NCI-H2107 (cell line): Measurements from ENCODE around the gene AFAP1.

Experiments used
- DNase-seq: peaks from one replicate; lab custom pipeline; 2025; lab: John Stamatoyannopoulos, UW

The AFAP1 gene

DNA sequence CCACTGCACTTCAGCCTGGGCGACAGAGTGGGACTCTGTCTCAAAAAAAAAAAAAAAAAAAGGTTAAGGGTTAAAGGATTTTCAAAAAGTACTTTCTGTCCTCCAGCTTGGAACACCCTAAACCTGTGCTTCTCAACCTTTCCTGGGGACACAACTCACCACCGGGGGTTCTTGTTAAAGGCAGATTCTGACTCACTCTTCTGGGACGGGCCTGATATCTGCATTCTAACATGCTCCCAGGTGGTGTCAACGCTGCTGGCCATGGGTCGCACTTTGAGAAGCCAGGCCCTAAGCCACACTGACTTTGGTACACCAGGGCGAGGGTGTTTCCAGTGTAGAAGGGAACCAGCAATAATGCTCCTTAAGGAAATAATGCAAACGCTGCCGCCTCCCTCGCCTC, 46.1 kb downstream of the AFAP1 start:
- DNase-seq: no peak

DNA sequence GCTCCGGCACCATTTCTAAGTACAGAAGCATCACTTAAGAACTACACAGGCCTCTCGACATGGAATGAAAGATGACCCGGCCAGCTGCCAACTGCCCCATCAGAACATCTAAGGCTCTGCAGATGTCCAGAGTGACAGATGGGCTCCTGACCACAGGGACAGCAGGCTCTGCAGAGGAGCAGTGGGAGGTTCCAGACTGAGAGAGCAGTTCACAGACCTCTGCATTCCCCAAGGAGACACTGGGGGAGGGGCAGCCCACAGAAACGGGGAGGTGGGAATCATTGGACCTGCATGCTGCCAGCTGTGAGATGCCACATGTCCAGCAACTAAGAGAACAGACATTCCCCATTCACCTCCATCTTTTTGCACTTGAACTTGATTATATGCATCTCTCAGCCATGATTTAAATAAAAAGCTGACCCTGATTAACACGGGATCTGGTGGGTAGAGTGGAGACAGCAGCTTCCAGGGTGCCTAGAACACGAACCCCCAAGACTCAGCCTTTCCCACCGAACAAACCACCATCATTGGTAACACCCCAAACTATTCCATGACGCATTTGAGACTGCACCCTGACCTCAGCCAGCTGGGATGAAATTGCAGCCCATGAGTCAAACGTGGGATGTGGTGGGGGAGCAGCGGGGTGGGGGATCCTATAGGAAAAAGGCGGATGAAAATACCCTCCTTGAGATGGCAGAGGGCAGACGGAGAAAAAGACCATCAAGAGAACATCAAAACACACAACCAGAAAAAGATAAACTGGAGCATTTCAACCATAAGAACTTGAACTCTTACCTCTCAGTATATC, 47.2 kb downstream of the AFAP1 start:
- DNase-seq: no peak

DNA sequence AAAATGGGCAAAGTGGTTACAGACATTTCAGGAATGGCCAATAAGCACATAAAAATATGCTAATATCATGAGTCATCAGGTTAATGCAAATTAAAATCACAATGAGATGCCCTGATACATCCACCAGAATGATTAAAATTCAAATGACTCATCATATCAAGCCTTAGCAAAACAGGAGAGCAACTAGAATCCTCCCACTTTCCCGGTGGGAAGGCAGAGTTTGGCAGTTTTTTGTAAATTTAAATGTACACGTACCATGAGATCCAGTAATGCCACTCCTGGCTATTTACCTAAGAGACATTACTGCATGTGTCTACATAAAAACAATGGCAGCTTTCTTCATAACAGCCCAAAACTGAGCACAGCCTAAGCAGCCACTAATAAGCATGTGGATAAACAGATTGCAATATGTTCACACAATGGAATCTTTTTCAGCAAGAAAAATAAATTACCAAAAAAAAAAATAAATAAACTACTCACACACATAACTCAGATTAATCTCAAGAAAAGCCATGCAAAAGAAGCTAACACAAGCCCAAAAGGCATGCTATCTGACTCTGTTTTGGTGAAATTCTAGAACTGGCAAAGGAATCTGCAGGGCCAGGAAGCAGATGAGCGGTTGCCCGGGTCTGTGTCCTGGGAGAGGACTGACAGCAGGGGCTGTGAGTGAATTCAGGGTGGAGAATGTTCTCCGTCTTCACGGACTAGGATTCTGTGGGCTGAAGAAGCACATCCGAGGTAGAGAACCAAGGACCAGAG, 48.8 kb downstream of the AFAP1 start:
- DNase-seq: no peak

DNA sequence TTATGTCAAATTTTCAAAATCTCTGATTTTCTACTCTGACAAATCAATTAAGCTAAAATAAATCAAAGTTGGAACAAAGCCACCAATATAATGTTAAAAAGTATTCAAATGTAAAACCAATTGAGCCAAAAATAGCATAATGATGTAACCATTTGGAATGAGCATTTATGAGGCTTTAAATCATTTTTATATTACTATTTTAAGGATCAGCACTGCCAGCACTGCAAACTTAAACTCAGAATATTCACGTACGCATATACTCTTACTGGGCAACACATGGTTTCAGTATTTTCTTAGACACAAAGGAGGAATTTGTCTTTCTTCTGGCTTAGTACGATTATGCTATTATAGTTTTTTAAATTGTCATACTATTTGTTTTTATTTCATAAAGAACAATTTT, 52.2 kb downstream of the AFAP1 start:
- DNase-seq: no peak

DNA sequence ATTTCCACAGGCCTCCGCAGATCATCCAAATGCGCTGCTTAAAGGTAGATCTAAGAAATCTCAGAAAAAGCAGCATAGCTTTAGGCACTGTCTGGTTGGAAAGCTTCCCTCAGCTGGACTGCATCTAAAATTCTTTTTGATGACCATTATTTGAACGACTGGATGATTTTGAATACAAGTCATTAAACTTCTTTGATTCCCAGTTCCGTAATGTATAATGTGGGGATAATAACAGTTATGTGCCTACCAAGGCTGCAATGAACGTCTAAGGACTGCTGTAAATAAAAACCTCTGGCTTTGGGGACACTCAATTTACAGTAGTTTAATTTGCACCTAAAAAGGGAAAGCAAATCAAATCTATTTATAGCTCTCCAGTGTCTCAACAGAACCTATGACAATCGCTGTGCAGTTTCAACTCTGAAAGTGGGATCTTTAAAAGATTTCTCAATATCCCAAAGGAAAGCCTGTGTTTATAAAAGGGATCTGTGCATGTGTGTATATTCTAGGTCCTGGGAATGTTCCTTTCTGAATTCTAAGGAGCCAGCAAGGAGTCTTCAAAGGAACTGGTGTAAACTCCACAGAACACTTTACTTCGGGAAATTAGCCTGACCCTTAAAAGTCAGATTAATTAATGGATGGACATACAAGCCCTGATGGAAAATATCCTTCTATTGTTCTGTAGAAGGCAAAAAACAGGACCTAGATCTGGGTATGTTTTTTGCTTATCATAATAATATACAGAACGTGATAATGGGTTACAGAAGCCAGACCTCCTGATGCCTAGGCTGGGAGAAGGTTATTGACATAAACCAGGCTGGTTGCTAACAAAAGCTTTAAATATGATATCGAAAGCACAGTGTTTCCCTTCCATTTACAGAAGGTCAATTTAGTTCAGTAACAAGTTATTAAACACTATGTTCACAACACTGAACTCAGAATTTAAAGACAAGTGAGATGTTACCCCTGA, 53.4 kb downstream of the AFAP1 start:
- no peak for DNase-seq

DNA sequence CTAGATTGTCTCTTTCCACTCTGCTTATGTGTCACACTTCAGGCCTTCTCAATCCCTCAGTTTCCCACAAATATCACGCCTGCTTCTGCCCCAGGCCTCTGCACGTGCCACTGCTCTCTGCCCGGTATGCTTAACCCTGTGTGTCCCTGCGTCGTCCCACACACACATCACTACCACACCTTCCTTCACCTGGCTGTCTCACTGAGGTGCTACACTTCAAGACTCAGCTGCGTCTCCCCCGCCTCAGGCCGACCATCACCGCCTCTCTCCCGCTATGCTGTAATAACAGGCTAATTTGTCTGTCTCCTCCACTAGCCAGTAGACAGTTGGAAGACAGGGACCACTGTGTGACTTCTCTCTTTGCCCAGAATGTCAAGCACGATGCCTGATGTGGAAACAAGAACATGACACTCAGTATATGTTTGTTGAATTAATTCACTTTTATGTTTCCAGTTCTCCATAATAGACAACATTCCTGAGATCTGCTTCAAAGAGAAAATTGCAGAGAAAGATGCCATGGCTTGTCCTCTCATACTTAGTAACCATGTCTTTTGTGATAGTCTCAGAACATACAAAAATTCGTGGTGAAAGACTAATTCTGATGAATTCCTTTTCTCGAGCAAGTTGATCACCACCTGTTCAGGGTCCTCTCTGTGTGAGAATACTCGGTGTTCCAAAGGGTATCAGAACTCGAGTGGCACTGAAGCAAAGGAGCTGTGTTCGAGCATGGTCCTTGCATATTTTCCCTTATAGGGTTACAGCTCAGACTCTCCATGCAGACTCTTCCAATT, 54.2 kb downstream of the AFAP1 start:
- DNase-seq: no peak

DNA sequence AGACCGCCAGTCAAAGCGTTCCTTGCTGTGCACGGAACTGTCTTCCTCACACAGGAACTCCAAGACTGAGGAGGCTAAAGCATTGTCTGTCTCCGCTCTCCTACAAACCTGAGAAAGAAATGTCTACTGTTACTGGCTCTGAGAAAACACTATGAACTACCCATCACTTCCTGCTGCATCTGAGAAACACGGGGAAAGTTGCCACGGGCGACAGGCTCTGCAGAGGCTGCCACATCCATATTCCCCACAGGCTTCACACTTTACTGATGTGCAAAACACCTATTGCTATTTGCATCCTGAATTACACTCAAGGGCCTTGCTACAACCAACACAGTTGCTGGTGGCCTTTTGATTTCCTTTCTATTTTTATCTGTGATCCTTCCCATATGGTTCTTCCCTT, 59.0 kb downstream of the AFAP1 start:
- no peak for DNase-seq

DNA sequence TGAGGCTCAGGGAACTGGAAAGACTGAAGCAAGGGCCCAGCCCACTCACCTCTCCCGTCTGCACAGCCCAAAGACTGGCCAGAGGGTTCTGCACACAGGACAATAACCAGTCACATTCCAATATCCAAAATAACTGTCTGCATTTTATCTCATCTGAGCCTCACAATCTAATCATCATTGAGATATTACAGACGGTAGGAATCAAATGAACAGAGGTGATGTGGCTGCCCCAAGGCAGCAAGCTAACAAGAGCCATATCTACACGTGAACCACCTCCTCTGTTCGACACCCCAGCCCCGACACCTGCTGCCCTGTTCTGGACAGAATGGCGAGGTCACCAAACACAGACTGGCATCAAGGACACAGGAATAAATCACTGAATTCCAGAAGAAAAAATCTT, 60.5 kb downstream of the AFAP1 start:
- no peak for DNase-seq

DNA sequence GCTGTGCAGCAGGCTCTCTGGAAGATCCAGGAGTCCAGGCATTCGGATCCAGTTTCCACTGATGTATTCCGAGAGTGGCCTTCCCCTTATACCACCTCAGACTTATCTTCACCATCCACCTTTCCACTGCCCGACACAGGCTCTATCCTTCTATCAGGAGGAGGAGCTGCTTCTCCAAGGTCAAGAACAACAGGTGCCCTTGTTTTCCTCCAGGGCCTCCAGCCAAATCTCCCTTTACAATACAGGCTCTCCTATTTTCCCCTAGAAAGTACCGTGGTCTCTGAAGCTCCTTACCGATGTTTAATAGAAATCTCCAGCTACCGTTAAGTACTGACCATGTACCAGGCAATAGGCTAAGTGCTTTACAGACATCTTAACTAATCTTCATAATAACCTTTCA, 61.3 kb downstream of the AFAP1 start:
- no peak for DNase-seq

DNA sequence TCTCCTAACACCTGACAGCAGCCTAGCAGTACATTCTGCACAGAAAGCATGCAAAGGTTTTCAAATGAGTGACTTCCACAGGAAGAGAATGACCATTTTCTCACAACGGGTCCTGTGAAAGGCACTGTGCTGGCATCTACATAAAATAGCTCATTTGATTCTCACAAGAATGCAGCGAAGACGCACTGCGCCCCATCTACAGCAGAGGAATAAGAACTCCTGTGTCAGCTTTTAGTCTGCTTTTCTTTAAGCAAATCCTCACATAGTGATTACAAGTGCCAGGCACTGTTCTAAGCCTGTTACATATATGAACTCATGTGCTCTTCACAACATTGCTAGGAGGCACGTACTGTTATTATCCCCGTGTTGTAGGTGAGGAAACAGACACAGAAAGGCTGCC, 62.5 kb downstream of the AFAP1 start:
- no peak for DNase-seq

DNA sequence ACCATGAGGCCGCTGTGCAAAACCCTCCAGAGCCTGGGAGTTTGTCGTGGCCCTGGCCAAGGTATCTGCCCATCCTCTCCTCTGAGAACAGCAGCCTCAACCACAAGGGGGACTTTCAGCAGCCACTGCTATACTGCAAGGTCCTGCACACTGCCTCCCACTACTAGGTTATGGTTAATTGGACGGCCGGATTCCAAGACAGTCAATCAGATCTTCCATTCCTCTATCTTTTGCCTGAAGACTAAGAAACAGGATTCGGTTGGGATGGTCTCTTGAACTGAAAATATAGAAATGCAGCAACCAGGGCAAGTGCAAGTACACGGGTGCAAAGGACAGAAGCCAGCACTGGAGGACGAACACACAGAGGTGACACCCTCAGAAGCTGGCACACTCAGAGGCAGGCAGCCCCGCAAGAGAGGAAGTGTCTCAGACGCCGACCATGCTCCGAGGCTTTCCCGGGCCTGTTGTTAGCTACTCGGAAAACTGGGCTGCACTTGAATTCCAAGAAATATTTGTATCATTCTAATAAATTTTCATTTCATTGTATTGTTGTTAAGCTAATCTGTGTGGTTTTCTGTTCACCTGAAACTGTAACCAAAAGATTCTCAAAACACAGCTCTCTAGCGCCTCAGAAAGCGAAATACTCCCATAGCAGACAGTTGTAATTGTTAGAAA, 63.3 kb downstream of the AFAP1 start:
- DNase-seq: no peak

DNA sequence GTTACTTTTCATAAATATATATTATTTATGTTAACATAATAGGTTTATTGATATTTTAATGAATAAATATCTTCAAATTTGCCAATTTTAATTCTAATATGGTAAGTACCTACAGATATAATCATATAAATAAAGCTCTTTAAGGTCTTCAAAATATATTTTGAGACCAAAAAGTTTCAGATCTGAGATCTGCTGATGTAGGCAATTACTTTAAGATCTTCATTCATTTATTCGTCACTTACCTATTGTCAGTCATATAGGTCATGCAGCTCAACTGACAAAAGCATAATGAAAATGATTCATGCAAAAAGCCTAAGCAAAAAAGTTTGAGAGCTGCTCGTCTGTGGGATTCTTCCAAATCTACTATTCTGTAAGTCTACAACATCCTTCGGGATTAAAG, 64.8 kb downstream of the AFAP1 start:
- DNase-seq: no peak

DNA sequence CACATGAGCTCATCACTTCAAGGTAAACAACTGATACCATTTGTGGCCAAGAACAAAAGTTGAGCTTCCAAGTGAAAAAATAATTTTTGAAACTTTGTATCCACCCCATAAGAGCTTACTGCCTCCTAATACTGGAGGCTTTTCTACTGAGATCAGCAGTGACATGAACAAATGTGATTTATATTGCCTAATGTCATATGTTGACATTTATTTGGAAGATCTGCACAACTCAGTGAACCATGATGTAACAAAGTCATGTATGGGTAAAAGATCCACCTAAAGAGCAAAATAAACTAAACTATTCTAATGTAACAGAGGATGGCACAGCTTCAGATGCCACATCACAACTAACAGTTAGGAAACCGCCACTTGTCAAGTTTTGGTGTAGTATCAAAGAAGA, 65.8 kb downstream of the AFAP1 start:
- DNase-seq: no peak

DNA sequence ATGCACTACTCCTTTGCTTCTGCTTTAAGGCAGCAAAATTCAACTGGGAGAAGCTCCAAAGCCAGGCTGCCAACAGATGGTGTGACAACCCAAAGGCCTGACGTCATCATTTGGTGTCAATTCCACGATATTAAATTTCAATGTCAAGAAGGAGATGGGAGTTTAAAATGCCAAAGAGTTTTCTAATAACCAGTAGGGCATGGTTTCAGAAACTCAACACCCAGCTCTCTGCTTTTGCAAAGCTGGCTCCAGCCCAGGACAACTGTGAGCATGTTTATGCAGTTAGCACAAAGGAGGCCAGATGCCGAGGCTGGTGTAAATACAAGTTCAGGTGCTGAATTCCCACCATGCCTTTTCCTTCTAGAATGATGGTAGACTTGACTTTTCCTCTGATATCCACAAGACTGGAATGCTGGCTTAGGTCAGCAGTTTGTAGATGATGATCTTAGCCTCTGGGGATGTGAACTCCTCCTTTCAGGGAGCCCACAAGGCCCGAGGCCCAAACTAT, 67.3 kb downstream of the AFAP1 start:
- DNase-seq: peak; percentile 52

DNA sequence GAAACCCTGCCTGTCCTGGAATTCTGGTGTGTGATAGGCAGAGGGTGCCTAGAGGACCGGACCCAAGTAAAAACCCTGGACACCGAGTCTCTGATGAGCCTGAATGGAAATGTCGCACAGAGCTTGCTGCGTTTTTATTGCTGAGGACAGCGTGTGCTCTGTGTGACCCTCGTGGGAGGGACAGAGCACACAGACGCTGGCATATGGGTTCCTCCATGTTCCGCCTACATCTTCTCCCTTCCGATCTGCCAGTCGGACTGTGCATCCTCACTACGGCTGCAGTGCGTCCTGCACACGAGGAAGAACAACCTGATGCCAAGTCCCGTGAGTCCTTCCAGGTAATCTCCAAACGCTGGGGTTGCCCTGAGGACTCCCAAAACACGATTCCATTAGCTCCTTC, 68.3 kb downstream of the AFAP1 start:
- DNase-seq: no peak

DNA sequence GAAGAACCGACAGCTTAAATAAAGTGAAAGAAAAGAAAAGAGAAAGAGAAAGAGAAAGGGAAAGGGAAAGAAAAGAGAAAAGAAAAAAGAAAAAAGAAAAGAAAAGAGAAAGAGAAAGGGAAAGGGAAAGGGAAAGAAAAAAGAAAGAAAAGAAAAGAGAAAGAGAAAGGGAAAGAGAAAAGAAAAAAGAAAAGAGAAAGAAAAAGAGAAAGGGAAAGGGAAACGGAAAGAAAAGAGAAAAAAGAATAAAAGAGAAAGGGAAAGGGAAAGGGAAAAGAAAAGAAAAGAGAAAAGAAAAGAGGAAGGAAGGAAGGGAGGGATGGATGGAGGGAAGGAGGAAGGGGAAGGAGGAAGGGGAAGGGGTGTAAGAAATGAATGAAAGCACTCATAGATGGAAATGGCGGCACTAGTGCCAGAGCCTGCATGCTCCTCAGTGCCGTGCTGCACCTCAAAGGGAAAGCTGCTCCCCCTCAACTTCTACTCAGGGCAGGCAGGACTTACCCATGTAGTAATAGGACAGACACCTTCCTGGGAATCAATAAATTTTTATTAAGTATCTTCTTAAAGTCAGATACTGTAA, 70.7 kb downstream of the AFAP1 start:
- DNase-seq: no peak

DNA sequence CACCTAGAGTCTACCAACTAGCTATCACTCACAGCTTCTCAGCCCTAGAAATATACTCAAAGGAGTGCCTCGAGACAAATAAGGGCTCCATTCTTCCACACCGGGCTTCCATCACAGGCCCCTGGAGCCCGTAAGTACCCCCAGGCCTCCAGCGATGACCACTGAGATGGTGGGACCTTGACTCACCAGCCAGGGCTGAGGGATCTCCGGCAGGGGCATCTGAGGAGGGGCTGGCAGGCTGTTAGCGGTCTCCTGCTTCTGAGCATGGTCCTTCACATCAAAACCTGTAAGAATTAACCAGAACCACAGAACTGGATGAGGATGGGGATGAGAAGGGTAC, 71.3 kb downstream of the AFAP1 start:
- DNase-seq: no peak

DNA sequence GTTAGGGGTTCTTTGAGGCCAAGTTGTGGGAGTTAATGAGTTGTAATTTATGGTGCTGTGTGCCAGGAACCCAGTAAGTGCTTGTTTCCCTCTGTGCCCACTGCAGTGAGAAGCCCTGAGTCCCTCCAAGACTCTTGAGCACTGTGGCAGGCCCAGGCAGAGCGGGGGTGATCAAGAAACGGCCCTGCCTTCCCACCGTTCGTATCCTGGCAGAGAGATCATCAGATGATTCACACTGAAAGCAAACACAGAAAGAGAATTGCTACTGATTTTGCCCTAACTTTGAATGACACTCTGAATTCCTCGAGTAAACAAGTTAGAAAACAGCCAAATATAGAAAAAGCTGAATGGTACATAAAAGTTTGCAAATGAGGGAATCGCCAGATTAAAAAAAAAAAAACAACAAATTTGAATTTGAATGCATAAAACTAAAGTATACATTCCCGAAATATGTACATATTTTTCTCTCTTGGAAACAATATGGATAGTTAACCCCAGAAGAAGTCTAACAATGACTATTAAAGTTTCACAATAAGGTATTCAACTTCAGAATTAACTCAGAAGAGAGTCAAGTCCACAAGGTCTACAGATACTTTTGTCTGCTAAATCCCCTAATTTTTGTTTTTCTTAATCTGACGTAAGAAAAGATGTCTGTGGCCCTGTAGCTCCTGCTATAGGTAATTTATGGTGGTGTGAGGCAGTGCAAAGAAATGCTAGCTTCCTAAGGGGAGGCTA, 71.8 kb downstream of the AFAP1 start:
- no peak for DNase-seq

DNA sequence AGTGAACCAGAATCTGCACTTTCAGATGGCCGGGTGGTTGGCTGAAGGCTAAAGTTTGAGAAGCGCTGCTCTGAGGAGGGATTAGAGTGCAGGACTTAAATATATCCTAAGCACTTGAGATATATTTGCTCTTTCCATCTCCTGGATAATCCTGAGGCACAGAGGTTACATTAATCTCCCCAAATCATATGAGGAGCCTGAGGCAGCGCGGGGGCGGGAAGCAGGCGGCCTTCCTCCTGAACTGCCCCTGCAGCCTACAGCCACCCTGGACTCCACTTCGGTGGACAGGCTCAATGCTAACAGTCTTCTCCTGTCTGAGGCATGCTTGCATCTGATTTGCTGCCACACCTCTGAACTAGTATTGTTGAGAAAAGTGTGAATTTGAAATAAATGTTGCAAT, 72.5 kb downstream of the AFAP1 start:
- DNase-seq: no peak

DNA sequence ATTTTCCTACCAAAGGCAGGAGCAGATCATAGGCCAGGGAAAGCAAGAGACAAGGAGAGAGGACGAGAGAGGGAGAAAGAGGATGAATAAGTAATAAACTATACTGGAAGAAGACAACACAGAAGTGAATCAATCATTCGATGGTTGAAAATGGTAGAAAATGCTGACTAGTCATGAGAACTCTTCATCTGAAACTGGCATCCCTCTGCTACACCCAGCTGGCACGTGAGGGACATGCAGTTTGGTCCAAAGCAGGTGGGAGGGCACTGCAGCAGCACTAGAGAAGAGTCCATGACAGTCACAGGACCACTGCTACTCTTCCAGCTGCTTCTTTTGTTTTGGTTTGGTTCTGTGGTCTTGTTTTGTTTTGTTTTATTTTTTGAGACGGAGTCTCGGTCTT, 74.1 kb downstream of the AFAP1 start:
- DNase-seq: no peak
